ENCODE results near the gene PCID2.

- TF ChIP-seq, protein P1, sequence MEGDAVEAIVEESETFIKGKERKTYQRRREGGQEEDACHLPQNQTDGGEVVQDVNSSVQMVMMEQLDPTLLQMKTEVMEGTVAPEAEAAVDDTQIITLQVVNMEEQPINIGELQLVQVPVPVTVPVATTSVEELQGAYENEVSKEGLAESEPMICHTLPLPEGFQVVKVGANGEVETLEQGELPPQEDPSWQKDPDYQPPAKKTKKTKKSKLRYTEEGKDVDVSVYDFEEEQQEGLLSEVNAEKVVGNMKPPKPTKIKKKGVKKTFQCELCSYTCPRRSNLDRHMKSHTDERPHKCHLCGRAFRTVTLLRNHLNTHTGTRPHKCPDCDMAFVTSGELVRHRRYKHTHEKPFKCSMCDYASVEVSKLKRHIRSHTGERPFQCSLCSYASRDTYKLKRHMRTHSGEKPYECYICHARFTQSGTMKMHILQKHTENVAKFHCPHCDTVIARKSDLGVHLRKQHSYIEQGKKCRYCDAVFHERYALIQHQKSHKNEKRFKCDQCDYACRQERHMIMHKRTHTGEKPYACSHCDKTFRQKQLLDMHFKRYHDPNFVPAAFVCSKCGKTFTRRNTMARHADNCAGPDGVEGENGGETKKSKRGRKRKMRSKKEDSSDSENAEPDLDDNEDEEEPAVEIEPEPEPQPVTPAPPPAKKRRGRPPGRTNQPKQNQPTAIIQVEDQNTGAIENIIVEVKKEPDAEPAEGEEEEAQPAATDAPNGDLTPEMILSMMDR (IDR thresholded peaks at IDR 0.05; ENCODE audit: low read depth, low read length): no peak
- no peak for TF ChIP-seq EZH2phosphoT487 (IDR thresholded peaks at IDR 0.05; ENCODE audit: low read depth)
These were observed 61.3 kb downstream of the PCID2 start for GRCh38 chr13:113147206-113147605.
